CD14-positive monocyte (primary cell): ENCODE data around the gene TNNI2. TPM values are rescaled to one million over a fixed set of nuclear protein-coding genes. Genes with fewer than 3 reads are reported as not detected.

Experiments used
- DNase-seq, 3 donors: peaks; one replicate each; pipeline ENCODE4 v3.0.0-alpha.2; 2011 to 2022
- H2AFZ ChIP-seq: 2 replicates; pipeline ENCODE4 v1.6.0; 2012; ENCODE audit warnings: mild to moderate bottlenecking, low read depth, low read length, inconsistent platforms; ENCODE audit not compliant: insufficient read depth, poor library complexity, severe bottlenecking
- H3K27ac ChIP-seq, 2 donors: 1 replicate in 1 of 2; 2 replicates in 1 of 2; pipeline ENCODE4 v1.5.1; 2012 to 2013; ENCODE audit warnings: low read length in 2 of 2, control low read depth in 1 of 2, inconsistent platforms in 1 of 2, low read depth in 1 of 2, mild to moderate bottlenecking in 1 of 2
- H3K27me3 ChIP-seq, 2 donors: one replicate each; pipeline versions ENCODE4 v1.6.0 to v1.6.1; 2011 to 2013; ENCODE audit warnings: low read length in 2 of 2; ENCODE audit not compliant: control insufficient read depth in 2 of 2, insufficient read depth in 2 of 2
- H3K36me3 ChIP-seq, 2 donors: replicated peaks in 1 of 2; 1 replicate in 1 of 2; 2 replicates in 1 of 2; pipeline versions ENCODE4 v1.5.1 to v1.6.1; 2012 to 2013; ENCODE audit warnings: low read length in 2 of 2, control low read depth in 1 of 2, inconsistent platforms in 1 of 2, mild to moderate bottlenecking in 1 of 2; ENCODE audit not compliant: insufficient read depth in 2 of 2, control insufficient read depth in 1 of 2
- H3K4me1 ChIP-seq, 2 donors: 1 replicate in 1 of 2; 2 replicates in 1 of 2; pipeline versions ENCODE4 v1.5.1 to v1.6.1; 2012 to 2013; ENCODE audit warnings: low read length in 2 of 2, control low read depth in 1 of 2, inconsistent platforms in 1 of 2, mild to moderate bottlenecking in 1 of 2, moderate library complexity in 1 of 2; ENCODE audit not compliant: insufficient read depth in 2 of 2, control insufficient read depth in 1 of 2
- H3K4me2 ChIP-seq: replicated peaks from 2 replicates; pipeline ENCODE3; 2012; ENCODE audit warnings: low read length, moderate library complexity, mild to moderate bottlenecking; ENCODE audit not compliant: poor library complexity, severe bottlenecking; ENCODE audit errors: extremely low read depth
- H3K4me3 ChIP-seq, 3 experiments: fragments of 200-600 bp in 1 of 3; sonication (generic) in 1 of 3; replicated peaks in 1 of 3; 1 replicate in 2 of 3; 2 replicates in 1 of 3; pipeline ENCODE4 v1.5.1; 2011 to 2013; ENCODE audit warnings: low read length in 3 of 3, mild to moderate bottlenecking in 3 of 3, control low read depth in 2 of 3, low read depth in 2 of 3, inconsistent platforms in 1 of 3, moderate library complexity in 1 of 3
- H3K79me2 ChIP-seq: 2 replicates; pipeline ENCODE4 v1.6.0; 2012; ENCODE audit warnings: mild to moderate bottlenecking, control low read depth, inconsistent platforms, low read length, moderate library complexity; ENCODE audit not compliant: insufficient read depth
- H3K9ac ChIP-seq: 2 replicates; pipeline ENCODE4 v1.6.0; 2017; ENCODE audit warnings: low read length, mild to moderate bottlenecking; ENCODE audit not compliant: insufficient read depth, poor library complexity, severe bottlenecking
- H3K9me3 ChIP-seq, 2 donors: replicated peaks in 1 of 2; 1 replicate in 1 of 2; 2 replicates in 1 of 2; pipeline versions ENCODE4 v1.5.1 to v1.6.1; 2012 to 2013; ENCODE audit warnings: low read length in 2 of 2, control low read depth in 1 of 2; ENCODE audit not compliant: control insufficient read depth in 1 of 2, insufficient read depth in 1 of 2
- H4K20me1 ChIP-seq: 2 replicates; pipeline ENCODE4 v1.6.0; 2012; ENCODE audit warnings: mild to moderate bottlenecking, low read length, control low read depth, moderate library complexity; ENCODE audit not compliant: insufficient read depth
- H3K27ac Mint-ChIP-seq, 7 donors: one replicate each; pipeline ENCODE4 v1.8.0; 2020; ENCODE audit warnings: mild to moderate bottlenecking in 7 of 7, mixed read lengths in 7 of 7, moderate library complexity in 6 of 7, inconsistent platforms in 2 of 7
- H3K27me3 Mint-ChIP-seq, 3 donors: one replicate each; pipeline ENCODE4 v1.8.0; 2021 to 2022; ENCODE audit warnings: low read depth in 3 of 3, mild to moderate bottlenecking in 3 of 3, mixed read lengths in 3 of 3, moderate library complexity in 3 of 3, inconsistent platforms in 1 of 3
- H3K36me3 Mint-ChIP-seq, 2 donors: one replicate each; pipeline ENCODE4 v1.8.0; 2020; ENCODE audit warnings: mixed read lengths in 2 of 2, inconsistent platforms in 1 of 2, mild to moderate bottlenecking in 1 of 2
- H3K4me1 Mint-ChIP-seq: one replicate; pipeline ENCODE4 v1.8.0; 2020; ENCODE audit warnings: mild to moderate bottlenecking, mixed read lengths
- H3K4me3 Mint-ChIP-seq, 2 donors: one replicate each; pipeline ENCODE4 v1.8.0; 2020; ENCODE audit warnings: mild to moderate bottlenecking in 2 of 2, mixed read lengths in 2 of 2, moderate library complexity in 1 of 2
- H3K9me3 Mint-ChIP-seq, 7 donors: one replicate each; pipeline ENCODE4 v1.8.0; 2020 to 2022; ENCODE audit warnings: mixed read lengths in 7 of 7, mild to moderate bottlenecking in 6 of 7, moderate library complexity in 6 of 7, inconsistent platforms in 2 of 7
- CTCF ChIP-seq: fragments of 200-600 bp; IDR thresholded peaks from one replicate; pipeline ENCODE4 v1.8.0; 2022; ENCODE audit warnings: antibody characterized with exemption, mild to moderate bottlenecking
- WGBS: methylation state at CpG from one replicate; pipeline ENCODE4 v1.1.5; 2013; ENCODE audit warnings: missing lambda C conversion rate; ENCODE audit not compliant: insufficient coverage; 5-methylcytosine and 5-hydroxymethylcytosine counted together
- intact Hi-C, 2 donors: fragments of 100-400 bp; cut with micrococcal nuclease; formaldehyde crosslinking; loops; one replicate each; pipeline versions ENCODE4 v1.15.0 to v1.15.1; 2023
- polyA plus RNA-seq, 3 donors: library from polyadenylated mRNA; depleted of rRNA in 1 of 3; unstranded in 2 of 3; stranded (reverse) in 1 of 3; fragments of 300-500 nt in 2 of 3; fragments of >200 nt in 1 of 3; fragmentation: Illumina TruSeq in 2 of 3; gene quantifications; 1 replicate in 2 of 3; 2 replicates in 1 of 3; pipeline ENCODE4 v1.2.3, GENCODE V29; 2012 to 2021

Gene TNNI2
- polyA plus RNA-seq, 3 donors: 11.4 to 45.8 (median 11.7) TPM

GRCh38 chr11:1792461-1792860, 46.3 kb upstream of the TNNI2 start:
- peak overlapping the region in 2 of 7 donors; percentile 38 to 81 for H3K27ac Mint-ChIP-seq
- 49% methylated on average over 11 of the region's 12 CpGs for WGBS
- Histone ChIP-seq H3K4me1 (peaks cover 4 to 14% of the 10 kb centered on the region in 2 donors), H2AFZ (peak overlapping the region; percentile 67), H3K9ac (no peak overlapping the region), H3K27ac (no peak overlapping the region), H4K20me1 (no peaks in the 10 kb centered on the region), H3K36me3 (no peaks in the 10 kb centered on the region), H3K4me3 (peak overlapping the region in 2 of 3 experiments; percentile 23 to 56), H3K4me2 (peak overlapping the region; percentile 34), H3K27me3 (peaks cover 0 to 3% of the 10 kb centered on the region in 2 donors), H3K9me3 (no peaks in the 10 kb centered on the region), H3K79me2 (no peaks in the 10 kb centered on the region)
- peaks cover 0 to 12% (median 4%) of the 10 kb centered on the region in 7 donors for H3K9me3 Mint-ChIP-seq
- peaks cover 24 to 54% (median 26%) of the 10 kb centered on the region in 3 donors for H3K27me3 Mint-ChIP-seq
- no peak for TF ChIP-seq CTCF
- H3K36me3 Mint-ChIP-seq: peaks cover under 1 to 5% of the 10 kb centered on the region in 2 donors
- H3K4me1 Mint-ChIP-seq: peaks cover 12% of the 10 kb centered on the region
- peak in 2 of 3 donors; percentile 31 to 34 for DNase-seq
- H3K4me3 Mint-ChIP-seq: peak overlapping the region; percentile 61 to 90
- intact Hi-C loops: loop anchor here in 1 of 2 donors (5.0 kb wide), 2 partner anchors 35 kb away; no protein-coding TSS in a partner anchor

- H3K4me3 ChIP-seq: no peak overlapping the region
- Mint-ChIP-seq H3K9me3 (peaks cover 0 to 12% (median 4%) of the 10 kb centered on the region in 7 donors), H3K4me3 (peak overlapping the region in 1 of 2 donors; percentile 28), H3K36me3 (peaks cover 0 to 4% of the 10 kb centered on the region in 2 donors), H3K27me3 (peaks cover 26 to 61% (median 30%) of the 10 kb centered on the region in 3 donors), H3K27ac (peak overlapping the region in 1 of 7 donors; percentile 13), H3K4me1 (peaks cover 11% of the 10 kb centered on the region)
- H3K27ac ChIP-seq: no peak overlapping the region
- no peaks in the 10 kb centered on the region for H3K79me2 ChIP-seq
- peaks cover 4 to 14% of the 10 kb centered on the region in 2 donors for H3K4me1 ChIP-seq
- no peak overlapping the region for H2AFZ ChIP-seq
- no peaks in the 10 kb centered on the region for H3K36me3 ChIP-seq
- no CpG with 5 or more reads among the region's 3 CpGs for WGBS
- no peak overlapping the region for H3K9ac ChIP-seq
- DNase-seq: no peak
- H3K27me3 ChIP-seq: peaks cover under 1 to 3% of the 10 kb centered on the region in 2 donors
- H4K20me1 ChIP-seq: no peaks in the 10 kb centered on the region
- TF ChIP-seq CTCF: no peak
- intact Hi-C loops: loop anchor here in 1 of 2 donors (5.0 kb wide), 2 partner anchors 34 to 36 kb away; no protein-coding TSS in a partner anchor
- peak overlapping the region; percentile 34 for H3K4me2 ChIP-seq
- H3K9me3 ChIP-seq: no peaks in the 10 kb centered on the region
Observed at GRCh38 chr11:1793081-1793480, 45.7 kb upstream of the TNNI2 start.
